ENCODE data around the gene CD34.

DNA sequence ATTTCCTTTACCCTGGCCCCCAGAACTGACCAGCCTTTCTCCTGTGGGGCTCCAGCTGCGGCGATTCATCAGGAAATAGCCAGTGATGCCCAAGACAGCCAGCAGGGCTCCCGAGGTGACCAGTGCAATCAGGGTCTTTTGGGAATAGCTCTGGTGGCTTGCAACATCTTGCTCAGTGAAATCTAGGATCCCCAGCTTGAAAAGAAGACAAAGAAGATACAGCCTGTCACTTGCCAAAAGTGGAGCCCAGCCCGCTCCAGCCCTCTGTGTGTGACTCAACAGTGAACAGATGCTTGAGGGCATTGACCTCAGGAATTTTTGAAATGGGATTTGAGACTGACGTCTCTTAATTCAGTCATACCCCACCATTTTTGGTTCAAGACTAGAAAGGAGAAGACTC lies 22.3 kb downstream of the CD34 start:
- no peak for TF ChIP-seq EP300 (IDR thresholded peaks at IDR 0.05)
- TF ChIP-seq, protein P1, sequence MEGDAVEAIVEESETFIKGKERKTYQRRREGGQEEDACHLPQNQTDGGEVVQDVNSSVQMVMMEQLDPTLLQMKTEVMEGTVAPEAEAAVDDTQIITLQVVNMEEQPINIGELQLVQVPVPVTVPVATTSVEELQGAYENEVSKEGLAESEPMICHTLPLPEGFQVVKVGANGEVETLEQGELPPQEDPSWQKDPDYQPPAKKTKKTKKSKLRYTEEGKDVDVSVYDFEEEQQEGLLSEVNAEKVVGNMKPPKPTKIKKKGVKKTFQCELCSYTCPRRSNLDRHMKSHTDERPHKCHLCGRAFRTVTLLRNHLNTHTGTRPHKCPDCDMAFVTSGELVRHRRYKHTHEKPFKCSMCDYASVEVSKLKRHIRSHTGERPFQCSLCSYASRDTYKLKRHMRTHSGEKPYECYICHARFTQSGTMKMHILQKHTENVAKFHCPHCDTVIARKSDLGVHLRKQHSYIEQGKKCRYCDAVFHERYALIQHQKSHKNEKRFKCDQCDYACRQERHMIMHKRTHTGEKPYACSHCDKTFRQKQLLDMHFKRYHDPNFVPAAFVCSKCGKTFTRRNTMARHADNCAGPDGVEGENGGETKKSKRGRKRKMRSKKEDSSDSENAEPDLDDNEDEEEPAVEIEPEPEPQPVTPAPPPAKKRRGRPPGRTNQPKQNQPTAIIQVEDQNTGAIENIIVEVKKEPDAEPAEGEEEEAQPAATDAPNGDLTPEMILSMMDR (IDR thresholded peaks at IDR 0.05) = no peak

All from stomach (tissue), 4 donors.